ENCODE results near the gene SCN4A.

Gene SCN4A

GRCh38 chr17:64002658-64003525, 30.2 kb upstream of the SCN4A start:
- DNase-seq (ENCODE audit: low read depth in 4 of 4, low spot score in 1 of 4), result no peak

GRCh38 chr17:64001763-64002529, 29.2 kb upstream of the SCN4A start:
- no peak for DNase-seq (ENCODE audit: low read depth in 4 of 4, low spot score in 1 of 4)

- no peak for DNase-seq (ENCODE audit: low read depth in 4 of 4, low spot score in 1 of 4)
These were observed 28.4 kb upstream of the SCN4A start for GRCh38 chr17:64001091-64001579.

GRCh38 chr17:63999680-64000531, 27.2 kb upstream of the SCN4A start:
- DNase-seq (ENCODE audit: low read depth in 4 of 4, low spot score in 1 of 4), result no peak

GRCh38 chr17:63998721-63999679, 26.3 kb upstream of the SCN4A start:
- no peak for DNase-seq (ENCODE audit: low read depth in 4 of 4, low spot score in 1 of 4)

- peak in 3 of 4 experiments; percentile 39 to 61 (median 58) for DNase-seq (ENCODE audit: low read depth in 4 of 4, low spot score in 1 of 4)
These were observed 25.5 kb upstream of the SCN4A start, which contains the start of gene PRR29 for GRCh38 chr17:63998050-63998720. Gene PRR29 (plus strand): TSS chr17:63998351. CDS start chr17:63998365, 14 bp downstream.

GRCh38 chr17:63997341-63998048, 24.8 kb upstream of the SCN4A start:
- no peak for DNase-seq (ENCODE audit: low read depth in 4 of 4, low spot score in 1 of 4)

GRCh38 chr17:63996430-63997182, 23.9 kb upstream of the SCN4A start:
- DNase-seq (ENCODE audit: low read depth in 4 of 4, low spot score in 1 of 4), result no peak

- DNase-seq (ENCODE audit: low read depth in 4 of 4, low spot score in 1 of 4), result no peak
These were observed 22.9 kb upstream of the SCN4A start for GRCh38 chr17:63995626-63996025.

GRCh38 chr17:63993368-63993985, 20.8 kb upstream of the SCN4A start:
- no peak for DNase-seq (ENCODE audit: low read depth in 4 of 4, low spot score in 1 of 4)

- DNase-seq (ENCODE audit: low read depth in 4 of 4, low spot score in 1 of 4), result no peak
These were observed 18.9 kb upstream of the SCN4A start for GRCh38 chr17:63991611-63992010.

GRCh38 chr17:63989622-63990345, 17.1 kb upstream of the SCN4A start:
- DNase-seq (ENCODE audit: low read depth in 4 of 4, low spot score in 1 of 4), result no peak

- no peak for DNase-seq (ENCODE audit: low read depth in 4 of 4, low spot score in 1 of 4)
These were observed 16.3 kb upstream of the SCN4A start for GRCh38 chr17:63988741-63989621.

- DNase-seq (ENCODE audit: low read depth in 4 of 4, low spot score in 1 of 4), result no peak
These were observed 15.4 kb upstream of the SCN4A start for GRCh38 chr17:63988127-63988478.

- DNase-seq (ENCODE audit: low read depth in 4 of 4, low spot score in 1 of 4), result no peak
These were observed 14.8 kb upstream of the SCN4A start for GRCh38 chr17:63987221-63988126.
